Effector memory CD8-positive, alpha-beta T cell (primary cell): ENCODE measurements around the gene THAP4.
"Not testable (repeated sequence)": the region's sequence is repeated elsewhere in the genome, so short reads cannot be mapped to it uniquely, and the experiment has no call there.

Experiments used
- ATAC-seq: fragments of 150-1000 bp; cut with Tn5 transposase; replicated peaks from 2 replicates; pipeline ENCODE4 v1.10.0; 2021; ENCODE audit warnings: mild to moderate bottlenecking, moderate library complexity
- DNase-seq, 3 experiments: peaks; one replicate each; pipeline ENCODE4 v3.0.0; 2021
- H3K27ac Mint-ChIP-seq, 2 donors: one replicate each; pipeline ENCODE4 v1.8.0; 2022; ENCODE audit warnings: mild to moderate bottlenecking in 2 of 2, mixed read lengths in 2 of 2, moderate library complexity in 2 of 2
- H3K27me3 Mint-ChIP-seq, 2 donors: one replicate each; pipeline ENCODE4 v1.8.0; 2022; ENCODE audit warnings: mixed read lengths in 2 of 2
- H3K36me3 Mint-ChIP-seq: one replicate; pipeline ENCODE4 v1.8.0; 2022; ENCODE audit warnings: mild to moderate bottlenecking, moderate library complexity, mixed read lengths; ENCODE audit not compliant: insufficient read depth
- H3K4me1 Mint-ChIP-seq, 2 donors: one replicate each; pipeline ENCODE4 v1.8.0; 2022; ENCODE audit warnings: low read depth in 2 of 2, mixed read lengths in 2 of 2
- H3K4me3 Mint-ChIP-seq, 2 donors: one replicate each; pipeline ENCODE4 v1.8.0; 2022; ENCODE audit warnings: mild to moderate bottlenecking in 2 of 2, mixed read lengths in 2 of 2, moderate library complexity in 2 of 2
- H3K9me3 Mint-ChIP-seq, 2 donors: one replicate each; pipeline ENCODE4 v1.8.0; 2022; ENCODE audit warnings: mixed read lengths in 2 of 2

Gene THAP4

DNA sequence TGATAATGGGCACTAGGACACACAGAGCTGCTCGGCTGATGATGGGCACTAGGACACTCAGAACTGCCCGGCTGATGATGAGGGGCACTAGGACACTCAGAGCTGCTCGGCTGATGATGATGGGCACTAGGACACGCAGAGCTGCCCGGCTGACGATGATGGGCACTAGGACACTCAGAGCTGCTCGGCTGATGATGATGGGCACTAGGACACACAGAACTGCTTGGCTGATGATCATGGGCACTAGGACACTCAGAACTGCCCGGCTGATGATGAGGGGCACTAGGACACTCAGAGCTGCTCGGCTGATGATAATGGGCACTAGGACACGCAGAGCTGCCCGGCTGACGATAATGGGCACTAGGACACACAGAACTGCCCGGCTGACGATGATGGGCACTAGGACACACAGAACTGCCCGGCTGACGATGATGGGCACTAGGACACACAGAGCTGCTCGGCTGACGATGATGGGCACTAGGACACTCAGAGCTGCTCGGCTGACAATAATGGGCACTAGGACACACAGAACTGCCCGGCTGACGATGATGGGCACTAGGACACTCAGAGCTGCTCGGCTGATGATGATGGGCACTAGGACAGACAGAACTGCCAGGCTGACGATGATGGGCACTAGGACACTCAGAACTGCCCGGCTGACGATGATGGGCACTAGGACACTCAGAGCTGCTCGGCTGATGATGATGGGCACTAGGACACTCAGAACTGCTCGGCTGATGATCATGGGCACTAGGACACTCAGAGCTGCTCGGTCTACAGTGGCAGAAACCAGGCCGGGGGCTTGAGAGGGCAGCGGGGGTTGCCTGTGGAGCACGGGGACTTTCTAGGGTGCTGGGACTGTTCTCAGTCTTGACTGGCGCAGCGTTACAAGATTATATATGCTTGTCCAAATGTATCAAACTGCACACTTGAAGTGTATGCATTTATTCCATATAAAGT lies 46.2 kb downstream of the THAP4 start:
- H3K4me3 Mint-ChIP-seq, H3K9me3 Mint-ChIP-seq, H3K27ac Mint-ChIP-seq, ATAC-seq, DNase-seq, H3K36me3 Mint-ChIP-seq, H3K4me1 Mint-ChIP-seq, H3K27me3 Mint-ChIP-seq: not testable (repeated sequence)

DNA sequence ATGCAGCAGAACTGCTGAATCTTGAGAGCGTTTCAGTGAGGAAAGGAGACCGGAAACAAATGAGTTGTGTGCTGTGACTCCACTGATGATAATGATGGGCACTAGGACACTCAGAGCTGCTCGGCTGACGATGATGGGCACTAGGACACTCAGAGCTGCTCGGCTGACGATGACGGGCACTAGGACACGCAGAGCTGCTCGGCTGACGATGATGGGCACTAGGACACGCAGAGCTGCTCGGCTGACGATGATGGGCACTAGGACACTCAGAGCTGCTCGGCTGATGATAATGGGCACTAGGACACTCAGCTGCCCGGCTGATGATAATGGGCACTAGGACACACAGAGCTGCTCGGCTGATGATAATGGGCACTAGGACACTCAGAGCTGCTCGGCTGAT lies 47.1 kb downstream of the THAP4 start:
- ATAC-seq, DNase-seq, H3K27me3 Mint-ChIP-seq, H3K4me3 Mint-ChIP-seq, H3K36me3 Mint-ChIP-seq, H3K9me3 Mint-ChIP-seq, H3K4me1 Mint-ChIP-seq, H3K27ac Mint-ChIP-seq: not testable (repeated sequence)

DNA sequence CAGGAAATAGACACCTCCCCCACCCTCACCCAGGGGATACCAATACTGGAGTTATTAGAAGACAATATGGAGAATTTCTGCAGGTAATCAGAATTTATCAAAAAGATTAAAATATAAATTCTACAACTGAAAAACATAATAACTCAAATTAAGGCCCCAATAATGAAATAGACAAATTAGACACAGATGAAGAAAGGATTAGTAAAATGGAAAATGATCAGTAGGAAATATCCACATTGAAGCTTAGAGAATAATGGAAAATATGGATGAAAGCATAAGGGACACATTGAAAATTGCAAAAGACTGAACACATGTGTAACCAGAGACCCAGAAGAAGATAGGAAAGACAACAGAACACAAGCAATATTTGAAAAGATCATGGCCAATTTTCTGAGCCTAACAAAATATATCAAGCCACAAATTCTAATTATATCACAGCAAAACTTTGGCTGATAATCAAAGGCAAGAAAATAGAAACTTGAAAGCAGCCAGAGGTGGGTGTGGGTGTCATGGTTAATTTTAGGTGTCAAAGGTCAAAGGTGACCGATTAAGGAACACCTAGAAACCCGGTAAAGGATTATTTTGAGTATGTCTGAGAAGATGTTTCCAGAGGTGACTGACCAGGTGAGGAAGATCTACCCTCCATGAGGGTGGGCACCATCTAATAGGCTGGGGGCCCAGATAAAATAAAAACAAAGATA lies 50.2 kb downstream of the THAP4 start:
- Mint-ChIP-seq H3K4me3 (no peak overlapping the region), H3K36me3 (peaks cover 15% of the 10 kb centered on the region), H3K9me3 (peaks cover 3 to 8% of the 10 kb centered on the region in 2 donors), H3K4me1 (peaks cover 0 to 3% of the 10 kb centered on the region in 2 donors), H3K27me3 (no peaks in the 10 kb centered on the region), H3K27ac (no peak overlapping the region)
- ATAC-seq (no peak), DNase-seq (no peak)

DNA sequence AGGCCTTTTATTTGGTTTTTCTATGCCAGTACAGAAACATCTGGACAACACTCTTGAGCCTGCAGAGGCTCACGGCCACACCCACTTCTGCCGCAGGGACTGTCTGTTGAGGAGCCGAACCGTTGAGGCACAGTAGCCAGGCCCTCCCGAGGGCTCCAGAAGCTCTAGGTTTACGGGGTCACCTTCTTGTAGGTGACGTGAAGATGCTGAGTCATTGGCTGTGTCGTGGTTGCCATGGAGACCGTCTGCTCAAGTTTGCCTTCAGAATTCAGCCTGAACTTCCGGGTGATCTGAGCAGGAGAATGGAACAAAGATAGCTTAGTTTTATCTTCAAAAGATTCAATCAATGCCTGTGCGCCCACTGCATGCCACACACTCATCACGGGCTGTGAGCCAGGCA lies 52.5 kb downstream of the THAP4 start:
- Mint-ChIP-seq H3K27me3 (no peaks in the 10 kb centered on the region), H3K4me1 (peaks cover 0 to 3% of the 10 kb centered on the region in 2 donors), H3K4me3 (no peak overlapping the region), H3K27ac (no peak overlapping the region), H3K9me3 (peaks cover 3 to 8% of the 10 kb centered on the region in 2 donors), H3K36me3 (peaks cover 18% of the 10 kb centered on the region)
- no peak for ATAC-seq
- DNase-seq = no peak

DNA sequence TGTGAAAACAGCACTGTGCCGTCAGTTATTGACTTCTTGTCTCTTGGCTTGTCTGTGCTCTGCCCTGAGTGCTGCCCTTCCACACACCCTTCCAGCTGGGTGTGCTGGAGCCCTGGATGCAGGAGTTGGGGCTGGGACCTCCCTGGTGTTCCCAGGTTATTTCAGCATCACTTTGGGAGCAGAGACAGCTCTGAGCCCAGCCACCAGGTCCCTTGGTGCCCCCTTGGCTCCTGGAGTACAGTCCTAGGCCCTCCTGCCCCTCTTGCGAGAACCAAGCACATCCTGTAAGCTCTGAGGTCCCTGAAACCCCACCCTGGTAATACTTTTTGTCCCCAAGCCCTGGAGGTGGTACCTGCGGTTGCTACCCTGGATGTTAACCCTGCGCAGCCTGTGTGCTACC lies 54.2 kb downstream of the THAP4 start:
- no peak overlapping the region for H3K27ac Mint-ChIP-seq
- peaks cover 3 to 8% of the 10 kb centered on the region in 2 donors for H3K9me3 Mint-ChIP-seq
- no peak overlapping the region for H3K4me3 Mint-ChIP-seq
- H3K36me3 Mint-ChIP-seq = peaks cover 18% of the 10 kb centered on the region
- ATAC-seq = no peak
- no peaks in the 10 kb centered on the region for H3K27me3 Mint-ChIP-seq
- DNase-seq = no peak
- no peaks in the 10 kb centered on the region for H3K4me1 Mint-ChIP-seq

DNA sequence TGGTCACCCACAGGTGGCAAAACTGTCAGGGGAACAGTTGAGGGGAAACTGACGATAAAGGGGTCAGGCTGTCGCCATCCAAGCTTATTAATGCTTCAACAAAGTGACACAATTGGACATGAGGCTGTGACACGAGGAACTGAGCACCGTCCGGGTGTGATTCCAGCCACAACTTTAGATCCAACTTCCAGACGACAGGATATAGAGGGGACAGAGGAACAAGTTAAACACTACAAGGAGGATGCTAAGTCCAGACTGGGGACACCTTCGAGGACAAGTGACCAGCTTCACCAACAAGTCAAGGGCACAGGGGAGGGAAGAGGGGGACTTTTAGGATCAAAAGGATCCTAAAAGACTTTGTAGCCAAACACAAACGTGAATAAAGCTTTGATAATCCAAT lies 54.6 kb downstream of the THAP4 start:
- no peak for DNase-seq
- H3K9me3 Mint-ChIP-seq = peaks cover 3 to 8% of the 10 kb centered on the region in 2 donors
- H3K36me3 Mint-ChIP-seq = peaks cover 21% of the 10 kb centered on the region
- H3K27ac Mint-ChIP-seq = no peak overlapping the region
- no peak overlapping the region for H3K4me3 Mint-ChIP-seq
- no peaks in the 10 kb centered on the region for H3K4me1 Mint-ChIP-seq
- H3K27me3 Mint-ChIP-seq = no peaks in the 10 kb centered on the region
- ATAC-seq = no peak

DNA sequence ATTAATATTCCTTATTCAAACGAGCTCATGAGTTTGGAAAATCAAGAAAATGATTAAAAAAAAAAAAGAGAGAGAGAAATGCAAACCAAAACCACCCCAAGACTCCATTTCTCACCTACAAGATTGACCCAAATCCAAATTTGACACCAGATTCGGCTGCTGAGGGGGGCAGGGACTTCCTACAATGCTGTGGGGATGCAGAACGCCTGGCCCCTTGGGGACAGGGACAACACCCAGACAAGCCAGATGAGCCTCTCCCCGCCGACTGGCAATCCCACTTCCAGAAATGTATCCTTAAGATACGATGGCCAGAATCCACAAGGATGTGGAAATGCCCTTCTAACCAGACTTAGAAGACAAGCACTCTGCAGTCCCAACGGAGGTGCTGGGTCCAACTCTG lies 57.7 kb downstream of the THAP4 start:
- Mint-ChIP-seq H3K36me3 (peaks cover 19% of the 10 kb centered on the region), H3K4me3 (no peak overlapping the region), H3K4me1 (no peaks in the 10 kb centered on the region), H3K9me3 (no peaks in the 10 kb centered on the region), H3K27ac (no peak overlapping the region), H3K27me3 (no peaks in the 10 kb centered on the region)
- DNase-seq = no peak
- ATAC-seq = no peak

DNA sequence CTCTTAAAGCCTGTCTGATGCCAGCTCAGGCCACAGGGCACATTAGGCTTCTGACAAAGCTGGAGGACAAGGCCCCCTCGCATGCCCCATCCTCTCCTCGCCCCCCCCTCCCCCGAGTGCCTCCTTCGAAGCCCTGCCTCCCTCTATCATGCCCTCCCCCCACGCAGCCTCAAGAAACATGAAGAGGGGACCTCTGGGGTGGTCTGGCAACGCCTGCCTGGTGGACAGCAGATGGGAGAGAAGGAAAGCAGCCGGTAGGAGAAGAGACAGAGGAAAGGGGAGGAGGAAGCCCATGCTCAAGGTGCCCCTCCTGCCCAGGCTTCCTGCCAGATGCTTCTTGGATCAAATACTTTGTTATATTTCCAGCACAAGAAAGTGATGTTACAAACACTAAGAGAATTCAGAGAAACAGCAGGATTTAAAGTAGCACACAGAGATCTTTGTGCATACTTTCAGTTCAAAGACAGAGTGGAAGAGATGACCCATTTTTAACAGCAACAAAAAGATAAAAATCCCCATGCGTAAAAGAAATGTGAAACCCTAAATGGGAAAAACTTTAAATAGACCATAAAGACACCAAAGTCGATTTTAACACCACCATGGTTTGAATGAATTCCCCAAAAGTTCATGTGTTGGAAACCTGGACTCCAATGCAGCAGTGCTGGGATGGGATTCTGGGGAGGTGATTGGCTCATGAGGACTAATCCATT lies 59.4 kb downstream of the THAP4 start:
- Mint-ChIP-seq H3K4me3 (no peak overlapping the region), H3K27ac (no peak overlapping the region), H3K9me3 (no peaks in the 10 kb centered on the region), H3K27me3 (no peaks in the 10 kb centered on the region), H3K4me1 (no peaks in the 10 kb centered on the region), H3K36me3 (peaks cover 12% of the 10 kb centered on the region)
- DNase-seq (no peak), ATAC-seq (no peak)

DNA sequence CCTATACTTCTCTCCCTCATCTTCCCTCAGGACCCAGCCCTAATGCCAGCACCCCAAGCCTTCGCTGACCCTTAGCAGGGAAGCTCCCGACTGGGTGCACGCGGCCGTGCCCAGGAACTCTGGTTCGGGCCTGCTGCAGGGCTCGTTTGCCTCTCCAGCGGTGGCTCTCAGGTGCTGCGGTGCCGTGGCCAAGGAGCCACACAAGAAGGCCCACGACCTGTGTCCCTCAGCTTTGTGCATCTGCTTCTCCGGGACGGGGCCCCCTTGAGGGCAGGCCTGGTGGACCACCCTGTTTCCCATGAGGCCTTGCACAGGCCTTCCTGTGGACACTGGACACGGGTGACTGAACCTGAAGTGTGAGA lies 60.7 kb downstream of the THAP4 start:
- ATAC-seq (no peak), DNase-seq (no peak)
- no peaks in the 10 kb centered on the region for H3K4me1 Mint-ChIP-seq
- no peak overlapping the region for H3K4me3 Mint-ChIP-seq
- H3K9me3 Mint-ChIP-seq = no peaks in the 10 kb centered on the region
- H3K27me3 Mint-ChIP-seq = no peaks in the 10 kb centered on the region
- H3K27ac Mint-ChIP-seq = peak overlapping the region; percentile 15 to 83
- H3K36me3 Mint-ChIP-seq = peaks cover 3% of the 10 kb centered on the region

DNA sequence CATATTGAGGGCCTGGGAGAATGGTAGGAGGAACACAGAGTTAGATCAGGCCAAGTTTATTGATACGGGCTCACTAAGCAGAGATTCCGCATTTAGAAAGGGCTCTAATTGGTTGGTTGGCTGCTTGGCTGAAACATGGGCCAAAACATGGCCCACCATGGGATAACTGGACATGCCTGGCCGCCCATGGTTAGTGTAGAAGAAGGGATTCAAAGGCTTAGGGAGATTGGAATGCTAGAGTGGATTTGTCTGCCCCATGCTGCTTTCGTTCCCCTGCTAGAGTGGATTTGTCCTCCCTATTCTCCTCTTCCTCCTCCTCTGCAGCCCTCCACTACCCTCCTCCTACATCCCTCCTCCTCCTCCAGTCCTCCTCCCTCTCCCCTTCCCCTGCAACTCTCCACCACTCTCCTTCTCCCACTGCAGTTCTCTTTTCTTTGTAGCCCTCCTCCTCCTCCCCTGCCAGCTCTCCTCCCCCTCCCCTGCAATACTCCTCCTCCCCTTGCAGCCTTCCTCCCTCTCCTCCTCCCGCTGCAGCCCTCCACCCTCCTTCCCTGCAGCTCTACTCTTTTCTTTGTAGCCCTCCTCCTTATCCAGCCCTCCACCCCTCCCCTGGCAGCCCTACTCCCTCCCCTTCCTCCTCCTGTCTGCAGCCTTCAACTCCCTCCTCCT lies 61.2 kb downstream of the THAP4 start:
- H3K4me1 Mint-ChIP-seq = no peaks in the 10 kb centered on the region

DNA sequence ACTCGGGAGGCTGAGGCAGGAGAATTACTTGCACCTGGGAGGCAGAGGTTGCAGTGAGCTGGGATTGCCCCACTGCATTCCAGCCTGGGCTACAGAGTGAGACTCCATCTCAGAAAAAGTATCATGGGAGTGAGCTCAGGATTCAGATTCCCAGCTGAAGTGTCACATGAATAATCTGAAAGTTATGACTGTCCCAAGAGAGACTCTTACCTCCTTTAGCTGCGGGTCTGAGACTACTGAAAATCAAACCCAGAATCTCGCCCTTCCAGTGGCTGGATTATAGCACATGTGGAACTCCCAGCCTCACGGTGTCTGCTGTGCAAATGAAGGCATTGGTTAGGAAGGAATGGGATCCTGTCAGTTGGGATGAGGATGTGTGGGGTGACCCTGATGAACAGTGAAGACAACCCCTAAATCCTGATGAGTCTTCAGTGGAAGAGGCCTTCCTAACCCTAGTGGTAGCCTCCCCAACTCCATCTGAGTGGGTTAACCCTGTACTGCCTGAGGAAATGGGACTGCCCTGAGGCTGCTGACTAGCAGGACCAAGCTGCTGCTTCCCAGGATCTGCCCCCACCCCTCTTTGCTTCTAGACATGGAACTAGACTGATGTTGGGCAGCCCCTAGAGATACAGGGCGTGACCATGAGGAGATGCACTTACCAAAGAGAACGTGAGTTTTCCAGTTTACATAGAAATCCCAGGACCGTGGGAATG lies 61.9 kb downstream of the THAP4 start:
- Mint-ChIP-seq H3K4me1 (peaks cover 0 to under 1% of the 10 kb centered on the region in 2 donors), H3K9me3 (no peaks in the 10 kb centered on the region), H3K27ac (no peak overlapping the region), H3K4me3 (no peak overlapping the region), H3K27me3 (no peaks in the 10 kb centered on the region), H3K36me3 (peaks cover 3% of the 10 kb centered on the region)
- no peak for ATAC-seq
- no peak for DNase-seq

More for the DNA sequence above, 61.2 kb downstream of the THAP4 start:
- Mint-ChIP-seq H3K4me3 (no peak overlapping the region), H3K9me3 (no peaks in the 10 kb centered on the region), H3K36me3 (peaks cover 3% of the 10 kb centered on the region), H3K27ac (peak overlapping the region; percentile 15 to 83), H3K27me3 (no peaks in the 10 kb centered on the region)
- no peak for ATAC-seq
- DNase-seq = no peak

DNA sequence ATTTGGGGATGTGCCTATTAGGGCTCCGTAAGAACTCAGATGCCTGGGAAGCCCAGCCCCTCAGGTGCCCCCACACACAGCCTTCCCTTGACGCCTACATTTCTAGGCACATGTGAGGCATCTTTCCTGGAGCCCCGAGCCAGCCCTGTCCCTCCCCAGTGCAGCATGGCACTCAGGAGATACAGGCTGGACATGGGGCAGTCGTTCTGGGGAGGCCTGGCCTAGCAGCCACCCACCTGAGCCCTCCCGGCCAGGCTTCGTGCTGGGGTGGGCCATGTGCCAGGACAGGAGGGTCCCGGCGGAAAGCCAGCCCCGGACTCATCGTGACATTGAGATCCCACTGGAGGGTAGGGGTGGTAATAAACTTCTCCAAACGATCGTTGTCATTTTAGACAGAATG lies 63.2 kb downstream of the THAP4 start:
- ATAC-seq (no peak), DNase-seq (no peak)
- H3K9me3 Mint-ChIP-seq = no peaks in the 10 kb centered on the region
- H3K36me3 Mint-ChIP-seq = peaks cover 3% of the 10 kb centered on the region
- no peak overlapping the region for H3K27ac Mint-ChIP-seq
- H3K27me3 Mint-ChIP-seq = no peaks in the 10 kb centered on the region
- H3K4me1 Mint-ChIP-seq = peaks cover 0 to 2% of the 10 kb centered on the region in 2 donors
- H3K4me3 Mint-ChIP-seq = no peak overlapping the region
